Esophagus muscularis mucosa (tissue), 4 donors: ENCODE data around the gene RAD51B. TPM values are rescaled to one million over a fixed set of nuclear protein-coding genes. Genes with fewer than 3 reads are reported as not detected.

Source experiments
- DNase-seq: peaks from one replicate; pipeline ENCODE4 v3.0.0-alpha.2; 2017; ENCODE audit errors: extremely low spot score
- H3K27ac ChIP-seq, 4 donors: fragments of 200-600 bp; sonication (generic); replicated peaks in 1 of 4; 1 replicate in 3 of 4; 2 replicates in 1 of 4; pipeline ENCODE4 v1.5.1; 2016 to 2019; ENCODE audit warnings: mild to moderate bottlenecking in 1 of 4
- H3K27me3 ChIP-seq, 4 donors: fragments of 200-600 bp; sonication (generic); one replicate each; pipeline versions ENCODE4 v1.5.1 to v1.6.0; 2016 to 2019
- H3K36me3 ChIP-seq, 4 donors: fragments of 200-600 bp; sonication (generic); one replicate each; pipeline ENCODE4 v1.5.1; 2016 to 2019
- H3K4me1 ChIP-seq, 4 donors: fragments of 200-600 bp; sonication (generic); one replicate each; pipeline ENCODE4 v1.5.1; 2016 to 2019
- H3K4me3 ChIP-seq, 4 donors: fragments of 200-600 bp; sonication (generic); 1 replicate in 2 of 4; 2 replicates in 2 of 4; pipeline ENCODE4 v1.5.1; 2016 to 2019; ENCODE audit warnings: mild to moderate bottlenecking in 4 of 4, moderate library complexity in 1 of 4
- H3K9me3 ChIP-seq, 4 donors: fragments of 200-600 bp; sonication (generic); 1 replicate in 3 of 4; 2 replicates in 1 of 4; pipeline ENCODE4 v1.5.1; 2016 to 2019
- EP300 ChIP-seq: sonication (generic); formaldehyde crosslinking; IDR thresholded peaks from one replicate; pipeline ENCODE4 v1.6.1; 2017; ENCODE audit warnings: antibody characterized with exemption
- POLR2A ChIP-seq: fragments of 450-650 bp; IDR thresholded peaks from one replicate; pipeline ENCODE4 v1.6.1; 2017; ENCODE audit warnings: antibody characterized with exemption, moderate library complexity, mild to moderate bottlenecking, low read depth
- POLR2AphosphoS5 ChIP-seq, 2 donors: sonication (generic); formaldehyde crosslinking; IDR thresholded peaks; one replicate each; pipeline ENCODE4 v1.6.1; 2017; ENCODE audit warnings: antibody characterized with exemption in 2 of 2
- WGBS: methylation state at CpG from one replicate; pipeline ENCODE4 v1.1.5; 2018; 5-methylcytosine and 5-hydroxymethylcytosine counted together
- intact Hi-C: fragments of 100-400 bp; cut with DNase I; formaldehyde crosslinking; loops from one replicate; pipeline ENCODE4 v1.15.1; 2023
- total RNA-seq, 4 donors: library from RNA; depleted of rRNA; stranded (reverse); fragments of >200 nt; gene quantifications; one replicate each; pipeline versions ENCODE4 v1.1.0 to v1.2.1, GENCODE V29; 2016
- TF ChIP-seq, protein P1 (sequence below), 3 experiments: fragments of 200-600 bp in 2 of 3; fragments of 450-650 bp in 1 of 3; sonication (generic) in 2 of 3; IDR thresholded peaks; one replicate each; pipeline ENCODE4 v1.5.1; 2017 to 2019; ENCODE audit warnings: antibody characterized with exemption in 3 of 3, mild to moderate bottlenecking in 2 of 3, moderate library complexity in 1 of 3

The RAD51B gene
- total RNA-seq, 4 donors from 2014 or later = 2.8 to 11.1 (median 5.1) TPM

DNA sequence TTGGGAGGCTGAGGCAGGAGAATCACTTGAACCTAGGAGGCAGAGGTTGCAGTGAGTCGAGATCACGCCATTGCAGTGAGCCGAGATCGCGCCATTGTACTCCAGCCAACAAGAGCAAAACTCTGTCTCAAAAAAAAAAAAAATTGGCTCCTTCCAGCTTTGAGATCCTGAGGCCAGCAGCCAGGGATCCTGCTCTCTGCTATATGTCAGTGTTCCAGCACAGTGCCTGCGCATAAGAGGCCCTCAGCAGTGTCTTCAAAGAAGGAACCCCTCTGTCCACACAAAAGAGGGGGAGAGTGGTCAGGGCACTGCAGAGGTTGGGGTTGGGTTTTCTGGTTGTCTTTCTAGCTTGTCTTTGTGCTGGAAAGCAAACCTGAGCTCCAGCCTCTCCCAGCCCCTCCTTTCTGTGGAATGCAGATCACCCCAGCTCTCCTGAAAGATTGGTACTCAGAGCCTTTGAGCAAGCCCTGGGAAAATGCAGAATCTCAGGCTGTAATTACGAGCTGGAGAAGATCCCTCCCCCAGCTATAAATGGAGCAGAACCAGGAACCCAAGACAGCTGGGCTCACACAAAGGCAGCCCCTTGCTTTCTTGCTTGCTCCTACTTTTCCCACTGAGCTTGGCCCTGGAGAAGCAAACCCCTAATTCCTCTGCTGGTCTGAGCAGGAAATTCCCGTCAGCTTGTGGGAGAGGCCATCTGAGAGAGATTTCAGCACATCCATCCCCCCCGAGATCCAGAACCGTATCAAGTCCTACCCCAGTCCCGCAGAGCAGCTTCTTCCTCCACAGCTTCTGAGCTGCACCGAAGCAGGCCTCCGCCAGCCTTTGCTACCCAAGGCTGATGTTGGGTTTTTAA is 767.5 kb downstream of the RAD51B start:
- TF ChIP-seq POLR2A = no peak
- TF ChIP-seq, protein P1, sequence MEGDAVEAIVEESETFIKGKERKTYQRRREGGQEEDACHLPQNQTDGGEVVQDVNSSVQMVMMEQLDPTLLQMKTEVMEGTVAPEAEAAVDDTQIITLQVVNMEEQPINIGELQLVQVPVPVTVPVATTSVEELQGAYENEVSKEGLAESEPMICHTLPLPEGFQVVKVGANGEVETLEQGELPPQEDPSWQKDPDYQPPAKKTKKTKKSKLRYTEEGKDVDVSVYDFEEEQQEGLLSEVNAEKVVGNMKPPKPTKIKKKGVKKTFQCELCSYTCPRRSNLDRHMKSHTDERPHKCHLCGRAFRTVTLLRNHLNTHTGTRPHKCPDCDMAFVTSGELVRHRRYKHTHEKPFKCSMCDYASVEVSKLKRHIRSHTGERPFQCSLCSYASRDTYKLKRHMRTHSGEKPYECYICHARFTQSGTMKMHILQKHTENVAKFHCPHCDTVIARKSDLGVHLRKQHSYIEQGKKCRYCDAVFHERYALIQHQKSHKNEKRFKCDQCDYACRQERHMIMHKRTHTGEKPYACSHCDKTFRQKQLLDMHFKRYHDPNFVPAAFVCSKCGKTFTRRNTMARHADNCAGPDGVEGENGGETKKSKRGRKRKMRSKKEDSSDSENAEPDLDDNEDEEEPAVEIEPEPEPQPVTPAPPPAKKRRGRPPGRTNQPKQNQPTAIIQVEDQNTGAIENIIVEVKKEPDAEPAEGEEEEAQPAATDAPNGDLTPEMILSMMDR (IDR thresholded peaks at IDR 0.05) = no peak
- no peak for TF ChIP-seq EP300
- TF ChIP-seq POLR2AphosphoS5 (IDR thresholded peaks at IDR 0.05) = peak in 1 of 2 donors; percentile 33
- Histone ChIP-seq H3K4me3 (no peak overlapping the region), H3K4me1 (peaks cover 41 to 73% (median 68%) of the 10 kb centered on the region in 4 donors), H3K27ac (peak overlapping the region; percentile 70 to 79 (median 72)), H3K36me3 (no peaks in the 10 kb centered on the region), H3K9me3 (no peaks in the 10 kb centered on the region), H3K27me3 (no peaks in the 10 kb centered on the region)
- DNase-seq = no peak
- intact Hi-C loops = no loop called here
- 54% methylated on average over 13 of the region's 13 CpGs for WGBS

DNA sequence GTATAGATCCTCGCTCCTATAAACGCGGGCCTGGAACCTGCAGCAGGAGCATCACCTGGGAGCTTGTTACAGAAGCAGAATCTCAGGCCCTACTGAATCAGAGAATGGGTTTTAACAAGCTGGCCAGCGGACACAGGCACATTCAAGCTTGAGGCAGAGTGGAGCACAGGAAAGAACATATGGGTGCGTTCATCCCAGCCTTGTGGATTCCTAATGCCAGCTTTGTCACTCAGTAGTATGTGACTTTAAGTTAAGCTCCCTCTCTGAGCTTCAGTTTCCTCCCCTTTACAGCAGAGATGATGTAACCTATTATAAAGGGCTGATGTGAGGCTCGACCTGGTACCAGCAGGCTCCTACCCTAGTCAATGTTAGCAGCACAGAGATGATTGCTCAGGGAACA is 768.4 kb downstream of the RAD51B start:
- DNase-seq = no peak
- 85% methylated on average over 6 of the region's 6 CpGs for WGBS
- intact Hi-C loops = no loop called here
- Histone ChIP-seq H3K27me3 (no peaks in the 10 kb centered on the region), H3K4me1 (peaks cover 41 to 75% (median 68%) of the 10 kb centered on the region in 4 donors), H3K36me3 (no peaks in the 10 kb centered on the region), H3K9me3 (no peaks in the 10 kb centered on the region), H3K4me3 (no peak overlapping the region), H3K27ac (peak overlapping the region; percentile 70 to 79 (median 72))
- TF ChIP-seq POLR2A (no peak), POLR2AphosphoS5 (IDR thresholded peaks at IDR 0.05) (no peak), EP300 (no peak)
- TF ChIP-seq, protein P1 (IDR thresholded peaks at IDR 0.05) = no peak

DNA sequence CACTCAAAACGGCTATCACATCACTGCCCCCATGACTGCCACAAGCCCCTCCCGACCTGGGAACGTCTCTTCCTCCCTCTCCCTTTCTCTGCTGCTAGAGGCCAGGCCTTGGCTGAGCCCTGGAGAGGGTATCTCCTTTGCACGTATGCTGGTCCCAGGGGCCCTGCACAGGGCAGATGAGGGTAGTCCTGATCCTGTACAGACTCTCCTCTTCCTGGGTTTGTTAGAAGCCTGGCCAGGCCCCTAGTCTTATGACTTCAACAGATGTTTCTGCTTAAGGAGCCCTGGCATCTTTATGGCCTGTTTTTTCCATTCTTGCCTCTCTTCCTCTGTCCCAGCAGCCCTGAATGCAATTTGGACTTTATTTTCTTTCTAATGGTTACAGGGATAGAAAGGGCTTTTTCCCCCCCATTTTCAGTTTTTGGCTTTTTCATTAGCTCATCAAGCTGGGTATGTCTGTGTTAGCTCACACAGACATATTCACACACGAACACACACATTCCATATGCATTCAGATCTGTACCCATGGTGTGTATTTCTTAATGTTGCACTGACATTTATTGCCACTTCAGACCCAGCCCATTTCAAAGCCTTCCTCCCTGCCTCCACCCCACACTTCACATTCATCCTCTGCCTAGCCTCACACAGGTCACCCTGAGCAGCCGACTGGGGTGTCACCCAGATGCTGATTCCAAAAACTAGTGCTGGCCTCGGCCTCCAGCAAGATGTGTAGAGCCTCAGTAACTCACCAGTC is 770.0 kb downstream of the RAD51B start:
- H3K4me1 ChIP-seq = peaks cover 41 to 73% (median 66%) of the 10 kb centered on the region in 4 donors
- H3K4me3 ChIP-seq = no peak overlapping the region
- intact Hi-C loops = no loop called here
- 34% methylated on average over 7 of the region's 7 CpGs for WGBS
- TF ChIP-seq POLR2AphosphoS5 (IDR thresholded peaks at IDR 0.05) (peak; percentile 41 to 55), EP300 (no peak)
- H3K27ac ChIP-seq = peak overlapping the region; percentile 54 to 74 (median 68)
- H3K27me3 ChIP-seq = no peaks in the 10 kb centered on the region
- no peaks in the 10 kb centered on the region for H3K36me3 ChIP-seq
- no peak for DNase-seq
- H3K9me3 ChIP-seq = no peaks in the 10 kb centered on the region

DNA sequence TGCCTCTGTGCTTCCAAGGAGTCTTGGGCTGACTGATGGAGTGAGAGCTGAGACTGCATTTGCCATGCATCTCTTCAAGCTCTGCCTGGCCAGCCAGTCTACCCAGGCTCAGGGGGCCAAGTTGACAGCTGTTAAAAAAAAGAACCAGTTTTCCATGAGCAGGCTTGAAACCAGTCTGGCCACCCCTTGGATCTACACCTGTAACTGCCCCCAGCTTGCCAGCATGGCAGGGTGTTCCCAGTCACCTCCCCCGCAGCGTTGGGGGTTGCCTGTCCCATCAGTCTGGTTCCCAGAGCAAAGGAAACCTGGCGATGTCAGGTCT is 770.6 kb downstream of the RAD51B start:
- DNase-seq = no peak
- intact Hi-C loops = no loop called here
- no peak for TF ChIP-seq POLR2A
- no peak for TF ChIP-seq POLR2AphosphoS5 (IDR thresholded peaks at IDR 0.05)
- TF ChIP-seq, protein P1 (IDR thresholded peaks at IDR 0.05) = no peak
- TF ChIP-seq EP300 = no peak
- 100% methylated on average over 3 of the region's 3 CpGs for whole genome bisulfite sequencing
- Histone ChIP-seq H3K4me3 (no peak overlapping the region), H3K27ac (peak overlapping the region; percentile 54 to 74 (median 68)), H3K27me3 (no peaks in the 10 kb centered on the region), H3K36me3 (no peaks in the 10 kb centered on the region), H3K9me3 (no peaks in the 10 kb centered on the region), H3K4me1 (peaks cover 40 to 68% (median 63%) of the 10 kb centered on the region in 4 donors)

DNA sequence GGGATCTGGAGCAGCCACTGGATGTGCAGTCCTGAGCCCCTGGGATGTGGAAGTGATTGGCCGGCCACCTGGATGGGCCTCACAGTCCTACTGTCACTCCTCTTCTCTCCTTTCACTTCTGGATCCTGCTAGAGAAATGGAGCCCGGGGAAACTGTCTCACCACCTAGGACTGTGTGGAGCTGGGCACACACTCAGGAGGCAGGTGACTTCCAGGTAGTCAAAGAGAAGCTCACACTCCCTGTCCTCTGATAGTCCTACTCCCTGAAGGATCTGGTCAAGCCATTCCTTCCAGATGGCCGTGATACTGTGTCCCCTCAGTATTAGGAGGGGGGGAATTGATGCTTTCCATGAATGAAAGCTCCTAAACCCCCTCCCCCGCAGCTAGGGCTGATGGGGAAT is 772.2 kb downstream of the RAD51B start:
- Histone ChIP-seq H3K27ac (no peak overlapping the region), H3K9me3 (no peaks in the 10 kb centered on the region), H3K27me3 (no peaks in the 10 kb centered on the region), H3K4me1 (peaks cover 32 to 53% (median 47%) of the 10 kb centered on the region in 4 donors), H3K4me3 (no peak overlapping the region), H3K36me3 (no peaks in the 10 kb centered on the region)
- intact Hi-C loops = no loop called here
- 100% methylated on average over 3 of the region's 4 CpGs for WGBS
- no peak for DNase-seq
- TF ChIP-seq, protein P1 (IDR thresholded peaks at IDR 0.05) = no peak
- TF ChIP-seq POLR2A (no peak), POLR2AphosphoS5 (IDR thresholded peaks at IDR 0.05) (no peak)
